ENCODE data around the gene IGFBPL1. TPM values are rescaled to one million over a fixed set of nuclear protein-coding genes. Genes with fewer than 3 reads are reported as not detected.

The IGFBPL1 gene
- polyA plus RNA-seq, 1 donor (not counting 4 experiments of a cell fraction or from before 2014, with no cell fraction given) = not detected

DNA sequence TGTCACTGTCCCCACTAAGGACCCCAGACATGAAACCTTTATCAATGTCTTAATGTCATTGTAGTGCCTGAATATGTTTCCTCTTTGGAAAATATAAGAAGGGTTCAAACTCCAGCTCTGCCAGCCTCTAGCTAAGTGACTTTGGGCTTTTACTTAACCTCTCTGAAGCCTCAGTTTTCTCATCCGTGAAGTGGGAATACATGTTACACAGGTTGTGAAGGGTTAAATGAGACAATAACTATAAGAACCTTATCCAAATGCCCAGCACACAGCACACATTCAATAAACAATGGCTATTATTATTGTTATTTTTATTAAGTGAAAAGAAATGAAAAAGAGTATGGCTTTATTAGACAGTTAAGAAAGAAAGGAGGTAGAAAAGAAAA is 15.7 kb upstream of the IGFBPL1 start:
- no peak overlapping the region for H3K4me2 ChIP-seq (ENCODE audit: control insufficient read depth, extremely low read depth, insufficient read depth, low read depth, low read length)

DNA sequence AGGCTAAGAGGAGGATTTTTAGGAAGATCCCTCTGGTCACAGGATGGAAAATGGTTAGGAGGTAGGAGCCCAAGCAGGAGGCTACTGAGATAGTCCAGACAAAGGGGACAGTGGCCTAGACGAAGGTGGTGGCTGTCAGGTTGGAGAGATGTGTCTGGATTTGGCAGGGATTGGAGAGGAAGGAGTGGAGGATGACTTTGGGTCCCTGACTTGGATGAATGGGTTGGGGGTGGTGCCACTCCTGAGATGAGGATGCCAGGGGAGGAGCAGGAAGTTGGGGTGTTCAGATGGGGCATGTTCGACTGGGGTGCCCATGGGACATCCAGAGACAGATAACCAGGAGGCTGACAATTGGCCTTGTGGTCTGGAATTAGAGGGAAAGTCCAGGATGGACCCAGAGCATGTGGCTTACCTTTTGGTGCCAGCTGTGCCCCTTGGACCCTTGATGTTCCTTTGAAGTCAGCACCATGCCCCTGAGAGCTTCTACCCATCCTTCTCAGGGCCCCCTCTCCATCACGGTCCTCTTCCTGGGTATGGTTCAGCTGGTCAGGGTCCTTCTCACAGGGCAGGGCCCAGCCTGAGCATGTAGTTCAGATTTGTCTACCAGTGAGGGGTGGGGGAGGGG is 15.1 kb upstream of the IGFBPL1 start:
- Histone ChIP-seq H3K9me1 (ENCODE audit: control insufficient read depth, extremely low read depth, insufficient read depth, low read length) (no peaks in the 10 kb centered on the region), H2AFZ (ENCODE audit: control insufficient read depth, low read length) (no peak overlapping the region), H3K27me3 (ENCODE audit: control insufficient read depth, extremely low read depth, insufficient read depth, low read length) (no peaks in the 10 kb centered on the region), H3K9me3 (ENCODE audit: control insufficient read depth, low read depth, low read length) (no peaks in the 10 kb centered on the region), H3K4me3 (ENCODE audit: control insufficient read depth in 2 of 3, extremely low read depth in 1 of 3, insufficient read depth in 2 of 3, low read depth in 1 of 3, low read length in 3 of 3) (no peak overlapping the region), H3K4me1 (ENCODE audit: control insufficient read depth, extremely low read depth, insufficient read depth, low read length) (peaks cover 19% of the 10 kb centered on the region), H3K36me3 (ENCODE audit: control insufficient read depth in 2 of 2, extremely low read depth in 1 of 2, insufficient read depth in 2 of 2, low read length in 2 of 2) (no peaks in the 10 kb centered on the region), H3K4me2 (ENCODE audit: control insufficient read depth, extremely low read depth, insufficient read depth, low read depth, low read length) (no peak overlapping the region), H3K27ac (ENCODE audit: control insufficient read depth, insufficient read depth, low read length) (no peak overlapping the region), H3K9ac (ENCODE audit: control insufficient read depth, extremely low read depth, insufficient read depth, low read length) (no peak overlapping the region), H4K20me1 (ENCODE audit: control insufficient read depth, extremely low read depth, insufficient read depth, low read length) (no peaks in the 10 kb centered on the region), H3K79me2 (ENCODE audit: control insufficient read depth, insufficient read depth, low read length) (no peaks in the 10 kb centered on the region)
- dilution Hi-C loops (cut with MboI; ENCODE audit: extremely low pct_ligation_motif_present, low sequenced_read_pairs) = no loop called here
- no peak for FAIRE-seq
- TF ChIP-seq EZH2 (IDR thresholded peaks at IDR 0.05; ENCODE audit: low read length) = no peak
- TF ChIP-seq, protein P1, sequence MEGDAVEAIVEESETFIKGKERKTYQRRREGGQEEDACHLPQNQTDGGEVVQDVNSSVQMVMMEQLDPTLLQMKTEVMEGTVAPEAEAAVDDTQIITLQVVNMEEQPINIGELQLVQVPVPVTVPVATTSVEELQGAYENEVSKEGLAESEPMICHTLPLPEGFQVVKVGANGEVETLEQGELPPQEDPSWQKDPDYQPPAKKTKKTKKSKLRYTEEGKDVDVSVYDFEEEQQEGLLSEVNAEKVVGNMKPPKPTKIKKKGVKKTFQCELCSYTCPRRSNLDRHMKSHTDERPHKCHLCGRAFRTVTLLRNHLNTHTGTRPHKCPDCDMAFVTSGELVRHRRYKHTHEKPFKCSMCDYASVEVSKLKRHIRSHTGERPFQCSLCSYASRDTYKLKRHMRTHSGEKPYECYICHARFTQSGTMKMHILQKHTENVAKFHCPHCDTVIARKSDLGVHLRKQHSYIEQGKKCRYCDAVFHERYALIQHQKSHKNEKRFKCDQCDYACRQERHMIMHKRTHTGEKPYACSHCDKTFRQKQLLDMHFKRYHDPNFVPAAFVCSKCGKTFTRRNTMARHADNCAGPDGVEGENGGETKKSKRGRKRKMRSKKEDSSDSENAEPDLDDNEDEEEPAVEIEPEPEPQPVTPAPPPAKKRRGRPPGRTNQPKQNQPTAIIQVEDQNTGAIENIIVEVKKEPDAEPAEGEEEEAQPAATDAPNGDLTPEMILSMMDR (optimal IDR thresholded peaks at IDR 0.05 in 1 of 3, IDR thresholded peaks at IDR 0.05 in 1 of 3, conservative IDR thresholded peaks at IDR 0.05 in 1 of 3; ENCODE audit: extremely low read depth in 1 of 3, insufficient read depth in 2 of 3, low read length in 3 of 3) = no peak
- no peak for DNase-seq (ENCODE audit: low read depth, low spot score)

More for the DNA sequence above, 15.7 kb upstream of the IGFBPL1 start:
- no peak for TF ChIP-seq EZH2 (IDR thresholded peaks at IDR 0.05; ENCODE audit: low read length)
- TF ChIP-seq, protein P1 (optimal IDR thresholded peaks at IDR 0.05 in 1 of 3, IDR thresholded peaks at IDR 0.05 in 1 of 3, conservative IDR thresholded peaks at IDR 0.05 in 1 of 3; ENCODE audit: extremely low read depth in 1 of 3, insufficient read depth in 2 of 3, low read length in 3 of 3) = no peak
- FAIRE-seq (no peak), DNase-seq (ENCODE audit: low read depth, low spot score) (no peak)
- no peaks in the 10 kb centered on the region for H3K9me3 ChIP-seq (ENCODE audit: control insufficient read depth, low read depth, low read length)
- H4K20me1 ChIP-seq (ENCODE audit: control insufficient read depth, extremely low read depth, insufficient read depth, low read length) = no peaks in the 10 kb centered on the region
- no peaks in the 10 kb centered on the region for H3K79me2 ChIP-seq (ENCODE audit: control insufficient read depth, insufficient read depth, low read length)
- no peak overlapping the region for H3K4me3 ChIP-seq (ENCODE audit: control insufficient read depth in 2 of 3, extremely low read depth in 1 of 3, insufficient read depth in 2 of 3, low read depth in 1 of 3, low read length in 3 of 3)
- H3K27me3 ChIP-seq (ENCODE audit: control insufficient read depth, extremely low read depth, insufficient read depth, low read length) = no peaks in the 10 kb centered on the region
- H3K9ac ChIP-seq (ENCODE audit: control insufficient read depth, extremely low read depth, insufficient read depth, low read length) = no peak overlapping the region
- H3K27ac ChIP-seq (ENCODE audit: control insufficient read depth, insufficient read depth, low read length) = no peak overlapping the region
- peaks cover 19% of the 10 kb centered on the region for H3K4me1 ChIP-seq (ENCODE audit: control insufficient read depth, extremely low read depth, insufficient read depth, low read length)
- no peaks in the 10 kb centered on the region for H3K9me1 ChIP-seq (ENCODE audit: control insufficient read depth, extremely low read depth, insufficient read depth, low read length)
- dilution Hi-C loops (cut with MboI; ENCODE audit: extremely low pct_ligation_motif_present, low sequenced_read_pairs) = no loop called here
- no peak overlapping the region for H2AFZ ChIP-seq (ENCODE audit: control insufficient read depth, low read length)
- no peaks in the 10 kb centered on the region for H3K36me3 ChIP-seq (ENCODE audit: control insufficient read depth in 2 of 2, extremely low read depth in 1 of 2, insufficient read depth in 2 of 2, low read length in 2 of 2)

Measured in keratinocyte (primary cell).